Karpas-422 (cell line): ENCODE data around the gene MAPT. TPM values are rescaled to one million over a fixed set of nuclear protein-coding genes. Genes with fewer than 3 reads are reported as not detected.
A peak's percentile ranks its signal among the peaks of the same experiment; 100 is the strongest.
"Not testable (repeated sequence)": the region's sequence is repeated elsewhere in the genome, so short reads cannot be mapped to it uniquely, and the experiment has no call there.

Experiments
- DNase-seq: peaks from one replicate; pipeline ENCODE4 v3.0.0-alpha.2; 2015
- H2AFZ ChIP-seq: fragments of 200-600 bp; sonication (generic); 2 replicates; pipeline ENCODE4 v1.6.1; 2014; ENCODE audit warnings: antibody characterized with exemption, low read length, mixed read lengths
- H3K27ac ChIP-seq: fragments of 200-600 bp; sonication (generic); 2 replicates; pipeline ENCODE4 v1.5.1; 2014; ENCODE audit warnings: mild to moderate bottlenecking, low read length, moderate library complexity
- H3K27me3 ChIP-seq: fragments of 200-600 bp; sonication (generic); 2 replicates; pipeline ENCODE4 v1.6.1; 2014; ENCODE audit warnings: low read length, mixed read lengths
- H3K36me3 ChIP-seq: fragments of 200-600 bp; sonication (generic); 2 replicates; pipeline ENCODE4 v1.6.1; 2014; ENCODE audit warnings: low read length, mixed read lengths; ENCODE audit not compliant: insufficient read depth
- H3K4me1 ChIP-seq: fragments of 200-600 bp; sonication (generic); 2 replicates; pipeline ENCODE4 v1.6.1; 2014; ENCODE audit warnings: mild to moderate bottlenecking, low read length, mixed read lengths
- H3K4me2 ChIP-seq: fragments of 200-600 bp; sonication (generic); 2 replicates; pipeline ENCODE4 v1.6.1; 2014; ENCODE audit warnings: low read length, low read depth, mild to moderate bottlenecking; ENCODE audit not compliant: poor library complexity, severe bottlenecking
- H3K4me3 ChIP-seq: fragments of 200-600 bp; sonication (generic); 2 replicates; pipeline ENCODE4 v1.5.1; 2014; ENCODE audit warnings: mild to moderate bottlenecking, antibody characterized with exemption, low read length, mixed read lengths
- H3K79me2 ChIP-seq: fragments of 200-600 bp; sonication (generic); 2 replicates; pipeline ENCODE4 v1.6.1; 2014; ENCODE audit warnings: mild to moderate bottlenecking, low read length, mixed read lengths
- H3K9ac ChIP-seq: fragments of 200-600 bp; sonication (generic); 2 replicates; pipeline ENCODE4 v1.6.0; 2014; ENCODE audit warnings: low read length
- H3K9me2 ChIP-seq: fragments of 200-600 bp; sonication (generic), shearing (Covaris generic); replicated peaks from 2 replicates; pipeline ENCODE4 v1.6.0; 2014; ENCODE audit warnings: mild to moderate bottlenecking, low read length, moderate library complexity; ENCODE audit not compliant: insufficient read depth
- H3K9me3 ChIP-seq: fragments of 300-700, 200-600 bp; sonication (generic); 2 replicates; pipeline ENCODE4 v1.6.1; 2014; ENCODE audit warnings: low read length, mixed read lengths
- H4K20me1 ChIP-seq: fragments of 200-600 bp; sonication (generic); 2 replicates; pipeline ENCODE4 v1.6.1; 2014; ENCODE audit warnings: mild to moderate bottlenecking, antibody characterized with exemption, low read length, low read depth; ENCODE audit not compliant: insufficient read depth
- total RNA-seq: library from RNA; depleted of rRNA; stranded (reverse); fragments of >200 nt; shearing (Covaris generic); gene quantifications from 2 replicates; pipeline ENCODE4 v1.2.3, GENCODE V29; 2014; ENCODE audit warnings: low replicate concordance

MAPT gene
- total RNA-seq, 1 experiment from 2014 or later, result 0.15 TPM

DNA sequence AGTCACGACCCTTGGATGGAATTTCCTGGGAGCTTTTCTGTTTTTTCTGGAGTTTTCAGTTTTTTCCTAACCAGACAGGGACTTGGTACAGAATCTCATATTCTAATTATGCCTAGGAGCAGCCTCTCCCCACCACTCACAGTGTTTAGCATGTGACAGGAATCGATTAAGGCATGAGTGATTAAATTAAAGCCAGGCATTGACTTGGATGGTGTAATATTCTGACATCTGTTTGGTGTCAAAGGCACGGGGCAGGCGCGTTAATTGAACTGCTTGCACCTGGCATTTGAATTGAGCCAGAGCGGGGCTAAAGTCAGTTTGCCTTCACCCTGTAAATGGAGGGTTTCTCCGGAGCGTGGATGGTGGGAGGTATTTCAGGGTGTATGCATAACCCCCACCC, 11.9 kb downstream of the MAPT start:
- H3K4me3 ChIP-seq, result no peak overlapping the region
- no peak overlapping the region for H3K27ac ChIP-seq
- DNase-seq, result no peak
- no peaks in the 10 kb centered on the region for H3K79me2 ChIP-seq
- H3K9me2 ChIP-seq, result no peaks in the 10 kb centered on the region
- no peaks in the 10 kb centered on the region for H3K9me3 ChIP-seq
- 0 out of 2 replicates have a peak, but pooled peaks cover 2% of the 10 kb centered on the region for H4K20me1 ChIP-seq
- no peak overlapping the region for H3K4me2 ChIP-seq
- no peaks in the 10 kb centered on the region for H3K27me3 ChIP-seq
- H3K36me3 ChIP-seq, result no peaks in the 10 kb centered on the region
- H2AFZ ChIP-seq, result no peak overlapping the region
- H3K9ac ChIP-seq, result no peak overlapping the region
- H3K4me1 ChIP-seq, result peaks cover 2% of the 10 kb centered on the region; the same call in 1 of the 2 replicates

DNA sequence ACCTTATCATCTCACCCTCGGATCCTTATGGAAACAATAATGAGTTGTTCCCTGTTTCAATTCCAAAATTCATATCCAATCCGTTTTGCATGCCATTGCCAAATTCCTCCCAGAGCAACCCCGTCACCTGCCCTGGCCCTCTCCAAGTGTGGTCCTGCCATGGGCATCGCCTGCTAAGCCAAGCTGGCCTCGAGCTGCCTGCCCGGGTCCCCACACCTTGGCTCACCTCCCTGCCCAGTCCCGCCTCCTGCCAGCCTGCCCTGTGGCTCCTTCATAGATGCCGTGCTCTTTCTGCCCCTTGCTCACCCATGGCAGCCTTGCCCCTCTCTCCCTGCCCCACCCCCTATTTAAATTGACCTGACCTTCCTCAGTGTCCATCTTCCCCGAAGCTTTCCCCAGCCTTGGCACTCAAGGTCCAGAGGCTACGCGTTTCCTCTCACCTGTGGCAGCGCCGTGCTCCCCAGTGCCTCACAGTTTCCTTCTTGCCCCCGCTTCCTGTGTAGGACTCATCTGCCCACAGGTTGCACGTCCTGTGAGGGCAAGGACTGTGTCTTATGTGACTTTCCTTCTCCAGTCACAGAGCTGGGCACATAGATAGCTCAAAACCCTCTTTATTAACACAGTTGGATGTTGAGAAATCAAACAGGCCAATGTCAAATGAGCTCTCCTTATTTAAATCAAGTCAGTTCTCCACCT, 12.7 kb downstream of the MAPT start:
- DNase-seq, result no peak
- Histone ChIP-seq H2AFZ (no peak overlapping the region), H3K9me3 (no peaks in the 10 kb centered on the region), H3K36me3 (no peaks in the 10 kb centered on the region), H3K79me2 (no peaks in the 10 kb centered on the region), H3K9me2 (no peaks in the 10 kb centered on the region), H3K27ac (no peak overlapping the region), H3K4me1 (peaks cover 2% of the 10 kb centered on the region; the same call in 1 of the 2 replicates), H4K20me1 (0 out of 2 replicates have a peak, but pooled peaks cover 2% of the 10 kb centered on the region), H3K4me3 (no peak overlapping the region), H3K9ac (no peak overlapping the region), H3K4me2 (no peak overlapping the region), H3K27me3 (no peaks in the 10 kb centered on the region)

- H3K36me3 ChIP-seq, result no peaks in the 10 kb centered on the region
- 0 out of 2 replicates have a peak, but pooled peaks cover 2% of the 10 kb centered on the region for H4K20me1 ChIP-seq
- H3K9me3 ChIP-seq, result no peaks in the 10 kb centered on the region
- H3K27ac ChIP-seq, result no peak overlapping the region
- H3K4me1 ChIP-seq, result peaks cover 2% of the 10 kb centered on the region; the same call in 1 of the 2 replicates
- no peak overlapping the region for H3K4me2 ChIP-seq
- no peaks in the 10 kb centered on the region for H3K27me3 ChIP-seq
- H2AFZ ChIP-seq, result no peak overlapping the region
- H3K9me2 ChIP-seq, result no peaks in the 10 kb centered on the region
- no peak for DNase-seq
- no peak overlapping the region for H3K9ac ChIP-seq
- H3K4me3 ChIP-seq, result no peak overlapping the region
- H3K79me2 ChIP-seq, result no peaks in the 10 kb centered on the region
Measured at GRCh38 chr17:45907750-45908395, 13.5 kb downstream of the MAPT start.

DNA sequence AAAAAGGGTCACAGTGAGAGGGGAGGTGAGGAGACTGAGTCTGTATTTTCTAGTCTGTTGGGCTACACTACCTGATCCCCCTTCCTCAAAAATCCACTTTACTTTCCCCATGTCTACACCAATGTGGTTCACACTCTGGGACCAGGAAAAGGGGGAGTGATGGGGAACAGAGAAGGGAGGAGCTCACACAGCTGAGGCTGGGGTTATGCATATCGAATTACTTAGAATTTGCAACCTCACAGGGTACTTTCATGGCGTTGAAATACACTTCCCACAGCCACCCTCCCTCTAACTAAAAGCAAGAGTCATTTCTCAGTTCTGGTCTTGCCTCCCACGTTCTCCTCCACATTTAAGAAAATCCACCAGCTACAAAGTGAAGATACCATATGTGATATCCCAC, 14.1 kb downstream of the MAPT start:
- Histone ChIP-seq H4K20me1 (0 out of 2 replicates have a peak, but pooled peaks cover 2% of the 10 kb centered on the region), H3K79me2 (no peaks in the 10 kb centered on the region), H3K27me3 (no peaks in the 10 kb centered on the region), H3K9me3 (no peaks in the 10 kb centered on the region), H3K9ac (no peak overlapping the region), H3K4me3 (no peak overlapping the region), H3K27ac (no peak overlapping the region), H3K9me2 (no peaks in the 10 kb centered on the region), H3K4me2 (no peak overlapping the region), H3K4me1 (peaks cover 2% of the 10 kb centered on the region; the same call in 1 of the 2 replicates), H2AFZ (no peak overlapping the region), H3K36me3 (no peaks in the 10 kb centered on the region)
- DNase-seq, result no peak

- no peaks in the 10 kb centered on the region for H3K9me2 ChIP-seq
- H3K4me2 ChIP-seq, result no peak overlapping the region
- H3K27ac ChIP-seq, result no peak overlapping the region
Measured at GRCh38 chr17:45908935-45909334, 14.6 kb downstream of the MAPT start.

GRCh38 chr17:45910667-45911066, 16.3 kb downstream of the MAPT start:
- Histone ChIP-seq H2AFZ (no peak overlapping the region), H3K27me3 (no peaks in the 10 kb centered on the region), H3K9me3 (no peaks in the 10 kb centered on the region), H3K4me1 (peaks cover 2% of the 10 kb centered on the region; the same call in 1 of the 2 replicates), H3K9ac (no peak overlapping the region), H4K20me1 (0 out of 2 replicates have a peak, but pooled peaks cover 2% of the 10 kb centered on the region), H3K27ac (no peak overlapping the region), H3K4me3 (no peak overlapping the region), H3K9me2 (no peaks in the 10 kb centered on the region), H3K4me2 (no peak overlapping the region), H3K79me2 (no peaks in the 10 kb centered on the region), H3K36me3 (no peaks in the 10 kb centered on the region)
- peak; percentile 22 for DNase-seq

More at GRCh38 chr17:45908935-45909334, 14.6 kb downstream of the MAPT start:
- no peaks in the 10 kb centered on the region for H3K36me3 ChIP-seq
- H3K9ac ChIP-seq, result no peak overlapping the region
- H4K20me1 ChIP-seq, result 0 out of 2 replicates have a peak, but pooled peaks cover 2% of the 10 kb centered on the region
- DNase-seq, result no peak
- H3K4me1 ChIP-seq, result peaks cover 2% of the 10 kb centered on the region; the same call in 1 of the 2 replicates
- no peak overlapping the region for H3K4me3 ChIP-seq
- H3K27me3 ChIP-seq, result no peaks in the 10 kb centered on the region
- no peaks in the 10 kb centered on the region for H3K9me3 ChIP-seq
- no peak overlapping the region for H2AFZ ChIP-seq
- H3K79me2 ChIP-seq, result no peaks in the 10 kb centered on the region

DNA sequence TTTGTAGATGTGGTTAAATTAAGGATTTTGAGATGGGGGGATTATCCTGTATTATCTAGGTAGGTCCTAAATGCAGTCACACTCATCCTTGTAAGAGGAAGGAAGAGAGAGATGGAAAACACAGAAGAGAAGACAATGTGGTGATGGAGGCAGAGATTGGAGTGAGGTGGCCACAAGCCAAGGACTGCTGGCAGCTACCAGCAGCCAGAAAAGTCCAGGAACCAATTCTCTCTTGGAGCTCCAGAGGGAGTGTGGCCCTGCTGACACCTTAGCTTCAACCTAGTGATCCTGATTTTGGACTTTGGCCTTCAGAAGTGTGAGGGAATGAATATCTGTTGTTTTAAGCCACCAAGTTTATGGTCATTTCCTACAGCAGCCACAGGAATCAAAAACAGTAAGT, 18.0 kb downstream of the MAPT start:
- no peaks in the 10 kb centered on the region for H3K36me3 ChIP-seq
- no peak overlapping the region for H3K4me2 ChIP-seq

DNA sequence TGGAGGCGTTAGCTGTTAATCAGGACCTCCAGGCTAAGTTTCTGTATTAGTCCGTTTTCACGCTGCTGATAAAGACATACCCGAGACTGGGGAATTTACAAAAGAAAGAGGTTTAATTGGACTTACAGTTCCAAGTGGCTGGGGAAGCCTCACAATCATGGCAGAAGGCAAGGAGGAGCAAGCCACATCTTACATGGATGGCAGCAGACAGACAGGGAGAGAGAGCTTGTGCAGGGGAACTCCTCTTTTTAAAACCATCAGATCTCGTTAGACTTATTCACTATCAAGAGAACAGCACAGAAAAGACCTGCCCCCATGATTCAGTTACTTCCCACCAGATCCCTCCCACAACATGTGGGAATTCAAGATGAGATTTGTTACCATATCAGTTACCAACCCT, 18.7 kb downstream of the MAPT start:
- not testable (repeated sequence) for DNase-seq, H4K20me1 ChIP-seq, H3K27me3 ChIP-seq

More for the DNA sequence above, 18.0 kb downstream of the MAPT start:
- H2AFZ ChIP-seq, result no peak overlapping the region
- H4K20me1 ChIP-seq, result 0 out of 2 replicates have a peak, but pooled peaks cover 2% of the 10 kb centered on the region
- H3K9me3 ChIP-seq, result no peaks in the 10 kb centered on the region
- peak; percentile 27 for DNase-seq
- H3K27me3 ChIP-seq, result no peaks in the 10 kb centered on the region
- H3K9ac ChIP-seq, result no peak overlapping the region
- H3K27ac ChIP-seq, result no peak overlapping the region
- peaks cover 2% of the 10 kb centered on the region; the same call in 1 of the 2 replicates for H3K4me1 ChIP-seq
- H3K9me2 ChIP-seq, result no peaks in the 10 kb centered on the region
- H3K79me2 ChIP-seq, result no peaks in the 10 kb centered on the region
- H3K4me3 ChIP-seq, result no peak overlapping the region

More for the DNA sequence above, 18.7 kb downstream of the MAPT start:
- H3K9me3 ChIP-seq, H3K9ac ChIP-seq, H3K36me3 ChIP-seq, H3K4me2 ChIP-seq, H3K4me1 ChIP-seq, H3K4me3 ChIP-seq, H2AFZ ChIP-seq, H3K9me2 ChIP-seq, H3K79me2 ChIP-seq, H3K27ac ChIP-seq: not testable (repeated sequence)
